ENCODE results near the gene POLR3H.

- TF ChIP-seq CTCF (IDR thresholded peaks at IDR 0.05), result no peak
- no peak for TF ChIP-seq POLR2A (IDR thresholded peaks at IDR 0.05)
Observed at GRCh38 chr22:41537203-41537602, 7.1 kb downstream of the POLR3H start.

Data from adrenal gland (tissue), 5 donors.